Lower lobe of right lung (tissue), 2 donors: ENCODE data around the gene ABCA3. TPM values are rescaled to one million over a fixed set of nuclear protein-coding genes. Genes with fewer than 3 reads are reported as not detected.

Experiments used
- ATAC-seq, 2 donors: fragments of 200-7000 bp; cut with Tn5 transposase; one replicate each; pipeline ENCODE4 v1.9.1; 2020 to 2022; ENCODE audit warnings: mild to moderate bottlenecking in 2 of 2, moderate library complexity in 2 of 2
- DNase-seq: peaks from one replicate; pipeline ENCODE4 v3.0.0-alpha.2; 2020
- H3K27ac ChIP-seq: fragments of 200-600 bp; one replicate; pipeline ENCODE4 v1.8.0; 2022
- H3K27me3 ChIP-seq: fragments of 200-600 bp; one replicate; pipeline ENCODE4 v1.8.0; 2022; ENCODE audit warnings: low read depth
- H3K36me3 ChIP-seq: fragments of 200-600 bp; one replicate; pipeline ENCODE4 v1.8.0; 2022; ENCODE audit warnings: mild to moderate bottlenecking
- H3K4me1 ChIP-seq: fragments of 200-600 bp; one replicate; pipeline ENCODE4 v1.8.0; 2022
- H3K4me3 ChIP-seq: fragments of 200-600 bp; one replicate; pipeline ENCODE4 v1.8.0; 2022; ENCODE audit warnings: mild to moderate bottlenecking
- H3K9me3 ChIP-seq: fragments of 200-600 bp; one replicate; pipeline ENCODE4 v1.8.0; 2022
- intact Hi-C: fragments of 100-400 bp; cut with DNase I; formaldehyde crosslinking; loops from one replicate; pipeline ENCODE4 v1.11.0; 2022
- total RNA-seq: library from RNA; stranded (reverse); fragmentation: NEBNext Ultra II Directional; extraction: Animal tissue kit (Norgen Biotek cat#: 25700); gene quantifications from one replicate; pipeline ENCODE4 v1.2.1, GENCODE V29; 2021
- TF ChIP-seq, protein P1 (sequence below): fragments of 200-600 bp; IDR thresholded peaks from one replicate; pipeline ENCODE4 v1.8.0; 2022; ENCODE audit warnings: antibody characterized with exemption, mild to moderate bottlenecking
- donor health status: DM: no; HTN: yes; CAD: no; lungs with severe emphysema.

The ABCA3 gene
- total RNA-seq, 1 donor from 2014 or later = 491 TPM

GRCh38 chr16:2282866-2283555 is 57.5 kb downstream of the ABCA3 start:
- DNase-seq (no peak), ATAC-seq (no peak)
- no peak overlapping the region for H3K27ac ChIP-seq
- no peaks in the 10 kb centered on the region for H3K4me1 ChIP-seq
- no peaks in the 10 kb centered on the region for H3K9me3 ChIP-seq
- H3K4me3 ChIP-seq = no peak overlapping the region
- intact Hi-C loops = no loop called here
- H3K27me3 ChIP-seq = no peaks in the 10 kb centered on the region
- H3K36me3 ChIP-seq = peaks cover 89% of the 10 kb centered on the region
- TF ChIP-seq, protein P1, sequence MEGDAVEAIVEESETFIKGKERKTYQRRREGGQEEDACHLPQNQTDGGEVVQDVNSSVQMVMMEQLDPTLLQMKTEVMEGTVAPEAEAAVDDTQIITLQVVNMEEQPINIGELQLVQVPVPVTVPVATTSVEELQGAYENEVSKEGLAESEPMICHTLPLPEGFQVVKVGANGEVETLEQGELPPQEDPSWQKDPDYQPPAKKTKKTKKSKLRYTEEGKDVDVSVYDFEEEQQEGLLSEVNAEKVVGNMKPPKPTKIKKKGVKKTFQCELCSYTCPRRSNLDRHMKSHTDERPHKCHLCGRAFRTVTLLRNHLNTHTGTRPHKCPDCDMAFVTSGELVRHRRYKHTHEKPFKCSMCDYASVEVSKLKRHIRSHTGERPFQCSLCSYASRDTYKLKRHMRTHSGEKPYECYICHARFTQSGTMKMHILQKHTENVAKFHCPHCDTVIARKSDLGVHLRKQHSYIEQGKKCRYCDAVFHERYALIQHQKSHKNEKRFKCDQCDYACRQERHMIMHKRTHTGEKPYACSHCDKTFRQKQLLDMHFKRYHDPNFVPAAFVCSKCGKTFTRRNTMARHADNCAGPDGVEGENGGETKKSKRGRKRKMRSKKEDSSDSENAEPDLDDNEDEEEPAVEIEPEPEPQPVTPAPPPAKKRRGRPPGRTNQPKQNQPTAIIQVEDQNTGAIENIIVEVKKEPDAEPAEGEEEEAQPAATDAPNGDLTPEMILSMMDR = no peak

DNA sequence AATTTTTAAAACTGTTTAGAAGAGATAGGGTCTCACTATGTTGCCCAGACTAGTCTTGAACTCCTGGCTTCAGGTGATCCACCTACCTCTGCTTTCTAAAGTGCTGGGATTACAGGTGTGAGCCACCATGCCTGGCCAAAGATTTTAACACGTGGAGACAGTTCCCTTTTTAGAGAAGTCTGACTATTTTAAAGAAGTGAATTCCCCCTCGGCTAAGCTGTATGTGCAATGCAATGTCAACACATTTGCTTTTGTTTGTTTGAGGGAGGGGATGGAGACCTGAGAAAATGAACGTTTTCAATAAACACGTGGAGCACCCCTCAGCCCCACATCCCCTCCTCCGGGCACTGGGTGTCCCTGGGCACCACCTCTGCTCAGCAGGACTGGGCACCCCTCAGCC is 58.3 kb downstream of the ABCA3 start:
- DNase-seq (no peak), ATAC-seq (no peak)
- Histone ChIP-seq H3K4me1 (no peaks in the 10 kb centered on the region), H3K27ac (no peak overlapping the region), H3K36me3 (peaks cover 89% of the 10 kb centered on the region), H3K4me3 (no peak overlapping the region), H3K9me3 (no peaks in the 10 kb centered on the region), H3K27me3 (no peaks in the 10 kb centered on the region)
- TF ChIP-seq, protein P1 = no peak
- intact Hi-C loops = no loop called here

- Histone ChIP-seq H3K4me1 (no peaks in the 10 kb centered on the region), H3K27ac (no peak overlapping the region), H3K4me3 (no peak overlapping the region), H3K27me3 (no peaks in the 10 kb centered on the region), H3K36me3 (peaks cover 89% of the 10 kb centered on the region), H3K9me3 (no peaks in the 10 kb centered on the region)
- DNase-seq = no peak
- no peak for ATAC-seq
- intact Hi-C loops = no loop called here
- TF ChIP-seq, protein P1 = no peak
Measured at GRCh38 chr16:2280981-2281542, 59.5 kb downstream of the ABCA3 start.

DNA sequence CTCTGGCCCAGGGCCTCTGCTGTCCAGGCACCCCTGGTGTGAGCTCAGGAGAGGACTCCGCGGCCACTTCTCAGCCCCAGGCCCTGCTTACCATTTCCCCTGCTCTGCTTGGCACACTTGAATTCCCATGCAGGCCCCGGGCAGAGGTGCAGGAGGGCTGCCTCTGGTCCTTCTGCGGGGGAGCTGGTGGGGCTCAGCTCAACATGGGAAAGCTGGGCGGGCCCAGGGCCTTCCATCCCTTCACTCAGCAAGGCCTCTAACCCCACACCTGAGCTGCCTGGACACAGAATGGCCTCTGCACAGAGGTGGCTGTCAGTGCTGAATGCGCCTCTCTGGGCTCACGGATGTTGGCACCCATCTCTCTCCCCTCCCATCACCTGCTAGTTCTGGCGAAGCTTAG is 60.1 kb downstream of the ABCA3 start:
- DNase-seq = no peak
- TF ChIP-seq, protein P1 = no peak
- H3K36me3 ChIP-seq = peaks cover 88% of the 10 kb centered on the region
- no peak overlapping the region for H3K27ac ChIP-seq
- no peak overlapping the region for H3K4me3 ChIP-seq
- intact Hi-C loops = no loop called here
- no peaks in the 10 kb centered on the region for H3K27me3 ChIP-seq
- no peaks in the 10 kb centered on the region for H3K4me1 ChIP-seq
- no peaks in the 10 kb centered on the region for H3K9me3 ChIP-seq
- no peak for ATAC-seq

DNA sequence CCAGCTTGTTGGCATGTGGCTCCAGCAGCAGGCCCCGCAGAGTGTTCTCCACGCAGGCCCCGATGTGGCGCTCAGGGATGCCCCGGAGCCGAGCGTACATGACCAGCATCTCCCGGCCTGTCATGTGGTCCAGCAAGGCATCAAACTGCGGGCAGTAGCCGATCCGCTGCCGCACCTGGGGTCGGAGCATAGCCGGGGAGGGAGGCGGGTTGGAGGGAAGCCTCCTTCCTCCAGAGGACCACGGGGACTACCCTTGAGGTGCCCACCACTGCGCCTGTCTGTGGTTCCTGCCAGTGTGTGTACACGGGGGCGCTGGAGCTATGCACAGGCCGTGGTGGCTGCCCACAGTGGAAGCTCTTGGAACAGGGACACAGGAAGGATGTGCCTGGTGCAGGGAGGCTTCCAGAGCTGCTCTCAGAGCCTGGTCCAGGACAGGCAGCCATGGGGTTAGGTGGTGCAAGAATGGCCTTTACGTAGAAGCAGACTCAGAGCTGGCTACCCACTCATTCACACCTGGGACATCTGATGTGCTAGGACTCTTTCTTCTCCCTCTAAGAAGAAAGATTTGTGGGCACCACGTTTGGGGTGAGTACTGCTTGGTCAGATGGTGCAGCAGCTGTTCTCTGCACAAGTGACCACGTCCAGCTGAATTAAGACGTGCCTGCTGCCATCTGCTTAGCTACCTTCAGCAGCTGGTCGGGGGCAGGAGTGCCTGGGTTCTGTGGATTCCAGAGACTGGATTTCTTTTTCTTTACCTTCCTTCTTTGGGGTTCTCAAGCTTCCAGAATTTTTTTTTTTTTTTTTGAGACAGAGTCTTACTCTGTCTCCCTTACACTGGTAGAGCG is 61.4 kb downstream of the ABCA3 start:
- no peak overlapping the region for H3K4me3 ChIP-seq
- peaks cover 75% of the 10 kb centered on the region for H3K36me3 ChIP-seq
- H3K27ac ChIP-seq = no peak overlapping the region
- no peaks in the 10 kb centered on the region for H3K9me3 ChIP-seq
- TF ChIP-seq, protein P1 = no peak
- DNase-seq (no peak), ATAC-seq (no peak)
- H3K4me1 ChIP-seq = no peaks in the 10 kb centered on the region
- no peaks in the 10 kb centered on the region for H3K27me3 ChIP-seq
- intact Hi-C loops = no loop called here
